ENCODE results near the gene CALY. TPM values are rescaled to one million over a fixed set of nuclear protein-coding genes. Genes with fewer than 3 reads are reported as not detected.

Gene CALY
- total RNA-seq, 2 experiments from 2014 or later = 3.8 to 3.9 TPM

- no peak for TF ChIP-seq CTCF (IDR thresholded peaks at IDR 0.05)
- Histone ChIP-seq H3K27me3 (ENCODE audit: control insufficient read depth in 1 of 2, insufficient read depth in 2 of 2, low read length in 2 of 2) (peaks cover 16 to 21% of the 10 kb centered on the region in 2 experiments), H3K27ac (ENCODE audit: low read depth in 1 of 2, low read length in 2 of 2) (no peak overlapping the region), H3K4me3 (ENCODE audit: low read length) (no peak overlapping the region), H3K4me1 (ENCODE audit: insufficient read depth, low read length) (no peaks in the 10 kb centered on the region), H3K36me3 (ENCODE audit: insufficient read depth, low read length) (no peaks in the 10 kb centered on the region), H3K9me3 (ENCODE audit: control insufficient read depth in 1 of 2, insufficient read depth in 1 of 2, low read length in 2 of 2) (no peaks in the 10 kb centered on the region)
- no peaks in the 10 kb centered on the region for H3K36me3 Mint-ChIP-seq (ENCODE audit: low read depth)
- ChIA-PET POLR2A (no interaction called here), CTCF (no interaction called here)
- no peak overlapping the region for H3K27ac Mint-ChIP-seq
- intact Hi-C loops (cut with DNase I, micrococcal nuclease) = no loop called here
- no peak for ATAC-seq (ENCODE audit: poor library complexity)
- H3K4me3 Mint-ChIP-seq = no peak overlapping the region
- peaks cover 24% of the 10 kb centered on the region for H3K27me3 Mint-ChIP-seq
- no peak for DNase-seq
- no peaks in the 10 kb centered on the region for H3K9me3 Mint-ChIP-seq
- no peaks in the 10 kb centered on the region for H3K4me1 Mint-ChIP-seq (ENCODE audit: low read depth)
Observed at GRCh38 chr10:133349577-133350011, 12.9 kb upstream of the CALY start.

GRCh38 chr10:133349160-133349568 is 12.5 kb upstream of the CALY start:
- Histone ChIP-seq H3K27me3 (ENCODE audit: control insufficient read depth in 1 of 2, insufficient read depth in 2 of 2, low read length in 2 of 2) (peaks cover 20 to 25% of the 10 kb centered on the region in 2 experiments), H3K9me3 (ENCODE audit: control insufficient read depth in 1 of 2, insufficient read depth in 1 of 2, low read length in 2 of 2) (no peaks in the 10 kb centered on the region), H3K27ac (ENCODE audit: low read depth in 1 of 2, low read length in 2 of 2) (no peak overlapping the region), H3K36me3 (ENCODE audit: insufficient read depth, low read length) (no peaks in the 10 kb centered on the region), H3K4me3 (ENCODE audit: low read length) (no peak overlapping the region), H3K4me1 (ENCODE audit: insufficient read depth, low read length) (no peaks in the 10 kb centered on the region)
- H3K4me1 Mint-ChIP-seq (ENCODE audit: low read depth) = no peaks in the 10 kb centered on the region
- no peaks in the 10 kb centered on the region for H3K36me3 Mint-ChIP-seq (ENCODE audit: low read depth)
- ATAC-seq (ENCODE audit: poor library complexity) = no peak
- H3K9me3 Mint-ChIP-seq = no peaks in the 10 kb centered on the region
- no peak overlapping the region for H3K27ac Mint-ChIP-seq
- no peak for TF ChIP-seq CTCF (IDR thresholded peaks at IDR 0.05)
- intact Hi-C loops (cut with DNase I, micrococcal nuclease) = no loop called here
- DNase-seq = no peak
- ChIA-PET POLR2A (no interaction called here), CTCF (no interaction called here)
- H3K4me3 Mint-ChIP-seq = no peak overlapping the region
- peaks cover 28% of the 10 kb centered on the region for H3K27me3 Mint-ChIP-seq

GRCh38 chr10:133347710-133348517 is 11.2 kb upstream of the CALY start:
- Mint-ChIP-seq H3K27ac (no peak overlapping the region), H3K9me3 (no peaks in the 10 kb centered on the region), H3K4me3 (no peak overlapping the region), H3K4me1 (ENCODE audit: low read depth) (no peaks in the 10 kb centered on the region), H3K36me3 (ENCODE audit: low read depth) (no peaks in the 10 kb centered on the region), H3K27me3 (peaks cover 36% of the 10 kb centered on the region)
- TF ChIP-seq CTCF (IDR thresholded peaks at IDR 0.05) = no peak
- ATAC-seq (ENCODE audit: poor library complexity) (no peak), DNase-seq (no peak)
- Histone ChIP-seq H3K27ac (ENCODE audit: low read depth in 1 of 2, low read length in 2 of 2) (no peak overlapping the region), H3K4me1 (ENCODE audit: insufficient read depth, low read length) (no peaks in the 10 kb centered on the region), H3K36me3 (ENCODE audit: insufficient read depth, low read length) (no peaks in the 10 kb centered on the region), H3K9me3 (ENCODE audit: control insufficient read depth in 1 of 2, insufficient read depth in 1 of 2, low read length in 2 of 2) (no peaks in the 10 kb centered on the region), H3K4me3 (ENCODE audit: low read length) (no peak overlapping the region), H3K27me3 (ENCODE audit: control insufficient read depth in 1 of 2, insufficient read depth in 2 of 2, low read length in 2 of 2) (peaks cover 30 to 33% of the 10 kb centered on the region in 2 experiments)
- intact Hi-C loops (cut with DNase I, micrococcal nuclease) = no loop called here
- ChIA-PET POLR2A (no interaction called here), CTCF (no interaction called here)
